Transverse colon (tissue), 4 donors: ENCODE data around the gene CCDC12. TPM values are rescaled to one million over a fixed set of nuclear protein-coding genes. Genes with fewer than 3 reads are reported as not detected.

ENCODE experiments used
- DNase-seq: peaks from one replicate; pipeline ENCODE4 v3.0.0-alpha.2; 2019
- H3K27ac ChIP-seq, 4 donors: fragments of 200-600 bp; sonication (generic); 2 replicates each; pipeline ENCODE4 v1.5.1; 2016 to 2018; ENCODE audit warnings: inconsistent platforms in 4 of 4
- H3K27me3 ChIP-seq: fragments of 200-600 bp; sonication (generic); 2 replicates; pipeline ENCODE4 v1.5.1; 2017; ENCODE audit warnings: inconsistent platforms
- H3K36me3 ChIP-seq, 4 donors: fragments of 200-600 bp; sonication (generic); 2 replicates each; pipeline ENCODE4 v1.5.1; 2017 to 2019; ENCODE audit warnings: inconsistent platforms in 4 of 4
- H3K4me1 ChIP-seq, 4 donors: fragments of 200-600 bp; sonication (generic); 2 replicates each; pipeline ENCODE4 v1.5.1; 2017 to 2020; ENCODE audit warnings: inconsistent platforms in 4 of 4
- H3K4me3 ChIP-seq, 4 donors: fragments of 200-600 bp; sonication (generic); 1 replicate in 1 of 4; 2 replicates in 3 of 4; pipeline versions ENCODE4 v1.5.1 to v1.6.1; 2017 to 2019; ENCODE audit warnings: inconsistent platforms in 4 of 4
- H3K9me3 ChIP-seq, 2 donors: fragments of 200-600 bp; sonication (generic); 2 replicates each; pipeline ENCODE4 v1.5.1; 2017 to 2019; ENCODE audit warnings: inconsistent platforms in 2 of 2
- CTCF ChIP-seq, 5 experiments: fragments of 200-600 bp in 3 of 5; fragments of 450-650 bp in 2 of 5; sonication (generic) in 3 of 5; IDR thresholded peaks; 1 replicate in 2 of 5; 2 replicates in 3 of 5; pipeline ENCODE4 v1.5.1; 2016 to 2017; ENCODE audit warnings: antibody characterized with exemption in 5 of 5, inconsistent platforms in 3 of 5, mild to moderate bottlenecking in 2 of 5, moderate library complexity in 1 of 5
- EP300 ChIP-seq: sonication (generic); formaldehyde crosslinking; IDR thresholded peaks from one replicate; pipeline ENCODE4 v1.6.1; 2017; ENCODE audit warnings: antibody characterized with exemption, low read depth
- POLR2A ChIP-seq: fragments of 450-650 bp; IDR thresholded peaks from one replicate; pipeline ENCODE4 v1.6.1; 2016; ENCODE audit warnings: antibody characterized with exemption, mild to moderate bottlenecking, moderate library complexity
- POLR2AphosphoS5 ChIP-seq, 3 donors: sonication (generic); formaldehyde crosslinking; IDR thresholded peaks; one replicate each; pipeline ENCODE4 v1.6.1; 2016; ENCODE audit warnings: antibody characterized with exemption in 3 of 3
- WGBS, 2 donors: methylation state at CpG; one replicate each; pipeline ENCODE4 v1.1.5; 2018; ENCODE audit warnings: low coverage in 1 of 2; 5-methylcytosine and 5-hydroxymethylcytosine counted together
- in situ Hi-C, 4 donors: fragments of 200-750 bp; cut with MboI; loops; one replicate each; pipeline versions ENCODE4 v1.15.0 to v1.15.1; 2017; ENCODE audit warnings: low sequenced_read_pairs in 3 of 4, low pct_ligation_motif_present in 1 of 4, low pct_unique_long_range_greater_than_20kb in 1 of 4
- intact Hi-C: fragments of 100-400 bp; cut with DNase I; formaldehyde crosslinking; loops from one replicate; pipeline ENCODE4 v1.15.1; 2023; ENCODE audit warnings: low total_unique reads
- total RNA-seq, 4 donors: library from RNA; depleted of rRNA; stranded (reverse); fragments of >200 nt; gene quantifications; one replicate each; pipeline ENCODE4 v1.1.0, GENCODE V29; 2016

CCDC12 gene
- total RNA-seq, 4 donors from 2014 or later, result 50.1 to 72.9 (median 53.0) TPM

GRCh38 chr3:46927718-46928073, 48.8 kb downstream of the CCDC12 start:
- intact Hi-C loops (no loop called here), in situ Hi-C loops (loop anchor here in 1 of 4 donors (10.0 kb wide), 1 partner anchor 67 kb away; no protein-coding TSS in a partner anchor)
- H3K4me3 ChIP-seq, result no peak overlapping the region
- TF ChIP-seq POLR2A (no peak), EP300 (no peak), POLR2AphosphoS5 (IDR thresholded peaks at IDR 0.05) (no peak), CTCF (IDR thresholded peaks at IDR 0.05) (no peak)
- H3K4me1 ChIP-seq, result peaks cover 50 to 69% (median 61%) of the 10 kb centered on the region in 4 donors
- no peaks in the 10 kb centered on the region for H3K9me3 ChIP-seq
- no peak for DNase-seq
- H3K27ac ChIP-seq, result peak overlapping the region; percentile 68 to 83 (median 70)
- H3K36me3 ChIP-seq, result peaks cover 0 to 13% (median 6%) of the 10 kb centered on the region in 4 donors
- 85% methylated on average over 6 of the region's 6 CpGs; no CpG with 5 or more reads in 1 of the 2 donors for WGBS, 2 donors
- no peaks in the 10 kb centered on the region for H3K27me3 ChIP-seq

- Histone ChIP-seq H3K27ac (peak overlapping the region; percentile 68 to 83 (median 70)), H3K27me3 (no peaks in the 10 kb centered on the region), H3K36me3 (peaks cover 0 to 18% (median 7%) of the 10 kb centered on the region in 4 donors), H3K9me3 (no peaks in the 10 kb centered on the region), H3K4me1 (peaks cover 44 to 63% (median 54%) of the 10 kb centered on the region in 4 donors), H3K4me3 (no peak overlapping the region)
- WGBS, 2 donors, result 45% methylated on average over 15 of the region's 15 CpGs; no CpG with 5 or more reads in 1 of the 2 donors
- intact Hi-C loops, result no loop called here
- in situ Hi-C loops, result loop anchor here in 1 of 4 donors (10.0 kb wide), 1 partner anchor 68 kb away; no protein-coding TSS in a partner anchor
- DNase-seq, result peak; percentile 47
- TF ChIP-seq POLR2A (no peak), POLR2AphosphoS5 (IDR thresholded peaks at IDR 0.05) (peak in 1 of 3 donors; percentile 28), EP300 (no peak), CTCF (IDR thresholded peaks at IDR 0.05) (no peak)
These were observed 49.5 kb downstream of the CCDC12 start for GRCh38 chr3:46926871-46927717.

GRCh38 chr3:46926447-46926846, 50.1 kb downstream of the CCDC12 start:
- TF ChIP-seq EP300 (no peak), POLR2AphosphoS5 (IDR thresholded peaks at IDR 0.05) (no peak), POLR2A (no peak), CTCF (IDR thresholded peaks at IDR 0.05) (no peak)
- WGBS, 2 donors, result 80% methylated on average over 6 of the region's 6 CpGs; no CpG with 5 or more reads in 1 of the 2 donors
- intact Hi-C loops (no loop called here), in situ Hi-C loops (loop anchor here in 1 of 4 donors (10.0 kb wide), 1 partner anchor 68 kb away; no protein-coding TSS in a partner anchor)
- Histone ChIP-seq H3K9me3 (no peaks in the 10 kb centered on the region), H3K4me3 (no peak overlapping the region), H3K27ac (peak overlapping the region; percentile 68 to 83 (median 70)), H3K4me1 (peaks cover 38 to 56% (median 48%) of the 10 kb centered on the region in 4 donors), H3K27me3 (no peaks in the 10 kb centered on the region), H3K36me3 (peaks cover 0 to 24% (median 10%) of the 10 kb centered on the region in 4 donors)
- DNase-seq, result no peak

GRCh38 chr3:46926039-46926438, 50.5 kb downstream of the CCDC12 start:
- peak; percentile 9 for DNase-seq
- in situ Hi-C loops (loop anchor here in 1 of 4 donors (10.0 kb wide), 1 partner anchor 69 kb away; no protein-coding TSS in a partner anchor), intact Hi-C loops (no loop called here)
- H3K27ac ChIP-seq, result peak overlapping the region; percentile 68 to 83 (median 70)
- peaks cover 34 to 52% (median 44%) of the 10 kb centered on the region in 4 donors for H3K4me1 ChIP-seq
- H3K27me3 ChIP-seq, result no peaks in the 10 kb centered on the region
- no peak overlapping the region for H3K4me3 ChIP-seq
- 63% methylated on average over 6 of the region's 6 CpGs; no CpG with 5 or more reads in 1 of the 2 donors for WGBS, 2 donors
- TF ChIP-seq CTCF (IDR thresholded peaks at IDR 0.05) (no peak), EP300 (no peak), POLR2AphosphoS5 (IDR thresholded peaks at IDR 0.05) (no peak), POLR2A (no peak)
- no peaks in the 10 kb centered on the region for H3K9me3 ChIP-seq
- H3K36me3 ChIP-seq, result peaks cover 0 to 28% (median 12%) of the 10 kb centered on the region in 4 donors
